HEK293 (cell line): ENCODE data around the gene FAM149B1.
A peak's percentile ranks its signal among the peaks of the same experiment; 100 is the strongest.

Experiments used
- BCL11B ChIP-seq: fragments of 450-650 bp; formaldehyde crosslinking; IDR thresholded peaks from 2 replicates; pipeline ENCODE4 v1.5.1; 2016; ENCODE audit warnings: low read depth, missing biosample characterization, missing genetic modification characterization
- GLI4 ChIP-seq: fragments of 450-650 bp; formaldehyde crosslinking; IDR thresholded peaks from 2 replicates; pipeline ENCODE4 v1.5.1; 2016; ENCODE audit warnings: missing biosample characterization, missing genetic modification characterization
- HOXC10 ChIP-seq: sonication (generic); formaldehyde crosslinking; IDR thresholded peaks from 2 replicates; pipeline ENCODE4 v1.8.1; 2023; ENCODE audit warnings: mild to moderate bottlenecking, missing genetic modification reagents
- IKZF3 ChIP-seq: fragments of 450-650 bp; IDR thresholded peaks from 2 replicates; pipeline ENCODE4 v1.5.0; 2018; ENCODE audit warnings: missing biosample characterization, mild to moderate bottlenecking, missing genetic modification characterization, moderate library complexity
- KLF8 ChIP-seq: fragments of 450-650 bp; formaldehyde crosslinking; IDR thresholded peaks from 2 replicates; pipeline ENCODE4 v1.5.1; 2016; ENCODE audit warnings: missing biosample characterization, missing genetic modification characterization
- REPIN1 ChIP-seq: fragments of 450-650 bp; formaldehyde crosslinking; IDR thresholded peaks from 2 replicates; pipeline ENCODE4 v1.5.1; 2017; ENCODE audit warnings: missing biosample characterization, missing genetic modification characterization, low read depth
- SCRT2 ChIP-seq: fragments of 450-650 bp; formaldehyde crosslinking; IDR thresholded peaks from 2 replicates; pipeline ENCODE4 v1.5.1; 2016; ENCODE audit warnings: missing biosample characterization, missing genetic modification characterization
- SP7 ChIP-seq: fragments of 450-650 bp; formaldehyde crosslinking; IDR thresholded peaks from 2 replicates; pipeline ENCODE4 v1.5.1; 2016; ENCODE audit warnings: missing biosample characterization, missing genetic modification characterization
- TRIM28 ChIP-seq: IDR thresholded peaks from 2 replicates; pipeline ENCODE4 v1.6.1; 2011; ENCODE audit warnings: low read length, control low read depth, borderline replicate concordance
- YY1 ChIP-seq: fragments of 450-650 bp; formaldehyde crosslinking; IDR thresholded peaks from 2 replicates; pipeline ENCODE4 v1.5.1; 2018; ENCODE audit warnings: missing biosample characterization, missing genetic modification characterization
- ZBTB17 ChIP-seq: fragments of 450-650 bp; formaldehyde crosslinking; IDR thresholded peaks from 2 replicates; pipeline ENCODE4 v1.5.1; 2016; ENCODE audit warnings: missing biosample characterization, missing genetic modification characterization
- ZEB2 ChIP-seq: fragments of 450-650 bp; formaldehyde crosslinking; IDR thresholded peaks from 2 replicates; pipeline ENCODE4 v1.5.1; 2016; ENCODE audit warnings: missing biosample characterization, missing genetic modification characterization
- ZNF133 ChIP-seq: fragments of 450-650 bp; formaldehyde crosslinking; IDR thresholded peaks from 2 replicates; pipeline ENCODE4 v1.5.1; 2016; ENCODE audit warnings: missing biosample characterization, missing genetic modification characterization
- ZNF175 ChIP-seq: fragments of 450-650 bp; formaldehyde crosslinking; IDR thresholded peaks from 2 replicates; pipeline ENCODE4 v1.5.1; 2016; ENCODE audit warnings: missing biosample characterization, missing genetic modification characterization
- ZNF211 ChIP-seq: fragments of 450-650 bp; formaldehyde crosslinking; IDR thresholded peaks from 2 replicates; pipeline ENCODE4 v1.5.1; 2016; ENCODE audit warnings: low read depth, missing biosample characterization, missing genetic modification characterization
- ZNF248 ChIP-seq: fragments of 450-650 bp; formaldehyde crosslinking; IDR thresholded peaks from 2 replicates; pipeline ENCODE4 v1.5.1; 2017; ENCODE audit warnings: missing biosample characterization, missing genetic modification characterization
- ZNF292 ChIP-seq: fragments of 450-650 bp; formaldehyde crosslinking; IDR thresholded peaks from 2 replicates; pipeline ENCODE4 v1.5.1; 2016; ENCODE audit warnings: low read depth, missing biosample characterization, missing genetic modification characterization, borderline replicate concordance
- ZNF354C ChIP-seq: fragments of 450-650 bp; formaldehyde crosslinking; IDR thresholded peaks from 2 replicates; pipeline ENCODE4 v1.5.1; 2016; ENCODE audit warnings: missing biosample characterization, missing genetic modification characterization, low read depth, borderline replicate concordance
- ZNF423 ChIP-seq: fragments of 450-650 bp; formaldehyde crosslinking; IDR thresholded peaks from 2 replicates; pipeline ENCODE4 v1.5.1; 2016; ENCODE audit warnings: missing biosample characterization, missing genetic modification characterization
- ZNF473 ChIP-seq: fragments of 450-650 bp; formaldehyde crosslinking; IDR thresholded peaks from 2 replicates; pipeline ENCODE4 v1.5.1; 2017; ENCODE audit warnings: missing biosample characterization, missing genetic modification characterization
- ZNF544 ChIP-seq: fragments of 450-650 bp; formaldehyde crosslinking; IDR thresholded peaks from 2 replicates; pipeline ENCODE4 v1.5.0; 2017; ENCODE audit warnings: missing biosample characterization, missing genetic modification characterization
- ZNF596 ChIP-seq: fragments of 450-650 bp; IDR thresholded peaks from 2 replicates; pipeline ENCODE4 v1.5.0; 2018; ENCODE audit warnings: missing biosample characterization, mild to moderate bottlenecking, missing genetic modification characterization, moderate library complexity
- ZNF701 ChIP-seq: fragments of 450-650 bp; formaldehyde crosslinking; IDR thresholded peaks from 2 replicates; pipeline ENCODE4 v1.5.1; 2016; ENCODE audit warnings: missing biosample characterization, missing genetic modification characterization
- TF ChIP-seq, protein P1 (sequence below): fragments of 450-650 bp; formaldehyde crosslinking; conservative IDR thresholded peaks from 2 replicates; pipeline ENCODE4 v1.5.1; 2016; ENCODE audit warnings: low read depth, missing biosample characterization, missing genetic modification characterization
- TF ChIP-seq, protein P2 (sequence below): fragments of 450-650 bp; formaldehyde crosslinking; IDR thresholded peaks from 2 replicates; pipeline ENCODE4 v1.5.1; 2017; ENCODE audit warnings: missing biosample characterization, missing genetic modification characterization
- TF ChIP-seq, protein P3 (sequence below): fragments of 450-650 bp; formaldehyde crosslinking; IDR thresholded peaks from 2 replicates; pipeline ENCODE4 v1.5.1; 2016; ENCODE audit warnings: missing biosample characterization, missing genetic modification characterization
- TF ChIP-seq, protein P4 (sequence below): fragments of 450-650 bp; formaldehyde crosslinking; IDR thresholded peaks from 2 replicates; pipeline ENCODE4 v1.5.1; 2017; ENCODE audit warnings: missing biosample characterization, missing genetic modification characterization
- TF ChIP-seq, protein P5 (sequence below): fragments of 450-650 bp; formaldehyde crosslinking; IDR thresholded peaks from 2 replicates; pipeline ENCODE4 v1.5.1; 2016; ENCODE audit warnings: missing biosample characterization, missing genetic modification characterization
- TF ChIP-seq, protein P6 (sequence below): fragments of 450-650 bp; formaldehyde crosslinking; IDR thresholded peaks from 2 replicates; pipeline ENCODE4 v1.5.1; 2017; ENCODE audit warnings: missing biosample characterization, missing genetic modification characterization

FAM149B1 gene

DNA sequence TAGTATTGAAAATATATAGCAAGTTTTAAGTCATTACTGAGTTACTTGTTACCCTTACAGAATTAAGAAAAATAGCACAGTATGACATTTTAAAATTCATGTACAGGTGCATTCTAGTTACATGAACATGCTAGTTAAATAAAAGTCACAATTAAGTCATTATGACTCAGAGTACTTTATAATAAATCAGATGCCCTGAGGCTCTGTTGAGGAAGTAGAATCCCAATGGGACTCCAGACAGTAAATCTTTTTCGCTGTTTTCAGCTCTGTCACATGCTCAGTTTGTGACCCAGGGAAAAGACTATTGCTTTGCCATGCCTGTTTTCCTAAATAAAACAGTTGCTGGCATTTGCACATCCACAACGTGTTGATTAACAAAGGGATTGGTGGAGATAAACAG lies 36.6 kb upstream of the FAM149B1 start (continued):
- TF ChIP-seq SCRT2 (tag by site-specific recombination) (peak; percentile 61), ZNF423 (tag by site-specific recombination) (no peak; the same call in 1 of the 2 replicates), ZNF701 (tag by site-specific recombination) (no peak), ZNF292 (tag by site-specific recombination) (no peak), ZNF133 (tag by site-specific recombination) (no peak), ZEB2 (tag by site-specific recombination) (peak; percentile 83), SP7 (peak; percentile 82), HOXC10 (CRISPR knock-in tag) (no peak), YY1 (tag by site-specific recombination) (no peak), ZNF473 (tag by site-specific recombination) (no peak), ZNF248 (tag by site-specific recombination) (no peak), ZNF596 (tag by site-specific recombination) (no peak), BCL11B (tag by site-specific recombination) (0 out of 2 replicates have a peak, but pooled peaks have one; percentile 52), IKZF3 (peak; percentile 64), ZBTB17 (peak; percentile 60), REPIN1 (tag by site-specific recombination) (no peak), ZNF544 (tag by site-specific recombination) (no peak), KLF8 (tag by site-specific recombination) (peak; percentile 31; the same call in 1 of the 2 replicates), ZNF211 (no peak), TRIM28 (no peak), GLI4 (tag by site-specific recombination) (no peak), ZNF175 (tag by site-specific recombination) (no peak), ZNF354C (no peak)
- TF ChIP-seq, protein P1, sequence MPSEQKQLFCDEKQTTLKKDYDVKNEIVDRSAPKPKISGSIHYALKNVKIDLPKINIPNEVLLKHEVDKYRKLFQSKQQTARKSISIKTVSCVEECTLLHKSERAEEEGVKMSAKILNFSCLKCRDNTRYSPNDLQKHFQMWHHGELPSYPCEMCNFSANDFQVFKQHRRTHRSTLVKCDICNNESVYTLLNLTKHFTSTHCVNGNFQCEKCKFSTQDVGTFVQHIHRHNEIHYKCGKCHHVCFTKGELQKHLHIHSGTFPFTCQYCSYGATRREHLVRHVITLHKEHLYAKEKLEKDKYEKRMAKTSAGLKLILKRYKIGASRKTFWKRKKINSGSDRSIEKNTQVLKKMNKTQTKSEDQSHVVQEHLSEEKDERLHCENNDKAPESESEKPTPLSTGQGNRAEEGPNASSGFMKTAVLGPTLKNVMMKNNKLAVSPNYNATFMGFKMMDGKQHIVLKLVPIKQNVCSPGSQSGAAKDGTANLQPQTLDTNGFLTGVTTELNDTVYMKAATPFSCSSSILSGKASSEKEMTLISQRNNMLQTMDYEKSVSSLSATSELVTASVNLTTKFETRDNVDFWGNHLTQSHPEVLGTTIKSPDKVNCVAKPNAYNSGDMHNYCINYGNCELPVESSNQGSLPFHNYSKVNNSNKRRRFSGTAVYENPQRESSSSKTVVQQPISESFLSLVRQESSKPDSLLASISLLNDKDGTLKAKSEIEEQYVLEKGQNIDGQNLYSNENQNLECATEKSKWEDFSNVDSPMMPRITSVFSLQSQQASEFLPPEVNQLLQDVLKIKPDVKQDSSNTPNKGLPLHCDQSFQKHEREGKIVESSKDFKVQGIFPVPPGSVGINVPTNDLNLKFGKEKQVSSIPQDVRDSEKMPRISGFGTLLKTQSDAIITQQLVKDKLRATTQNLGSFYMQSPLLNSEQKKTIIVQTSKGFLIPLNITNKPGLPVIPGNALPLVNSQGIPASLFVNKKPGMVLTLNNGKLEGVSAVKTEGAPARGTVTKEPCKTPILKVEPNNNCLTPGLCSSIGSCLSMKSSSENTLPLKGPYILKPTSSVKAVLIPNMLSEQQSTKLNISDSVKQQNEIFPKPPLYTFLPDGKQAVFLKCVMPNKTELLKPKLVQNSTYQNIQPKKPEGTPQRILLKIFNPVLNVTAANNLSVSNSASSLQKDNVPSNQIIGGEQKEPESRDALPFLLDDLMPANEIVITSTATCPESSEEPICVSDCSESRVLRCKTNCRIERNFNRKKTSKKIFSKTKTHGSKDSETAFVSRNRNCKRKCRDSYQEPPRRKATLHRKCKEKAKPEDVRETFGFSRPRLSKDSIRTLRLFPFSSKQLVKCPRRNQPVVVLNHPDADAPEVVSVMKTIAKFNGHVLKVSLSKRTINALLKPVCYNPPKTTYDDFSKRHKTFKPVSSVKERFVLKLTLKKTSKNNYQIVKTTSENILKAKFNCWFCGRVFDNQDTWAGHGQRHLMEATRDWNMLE (tag by site-specific recombination): no peak
- TF ChIP-seq, protein P2, sequence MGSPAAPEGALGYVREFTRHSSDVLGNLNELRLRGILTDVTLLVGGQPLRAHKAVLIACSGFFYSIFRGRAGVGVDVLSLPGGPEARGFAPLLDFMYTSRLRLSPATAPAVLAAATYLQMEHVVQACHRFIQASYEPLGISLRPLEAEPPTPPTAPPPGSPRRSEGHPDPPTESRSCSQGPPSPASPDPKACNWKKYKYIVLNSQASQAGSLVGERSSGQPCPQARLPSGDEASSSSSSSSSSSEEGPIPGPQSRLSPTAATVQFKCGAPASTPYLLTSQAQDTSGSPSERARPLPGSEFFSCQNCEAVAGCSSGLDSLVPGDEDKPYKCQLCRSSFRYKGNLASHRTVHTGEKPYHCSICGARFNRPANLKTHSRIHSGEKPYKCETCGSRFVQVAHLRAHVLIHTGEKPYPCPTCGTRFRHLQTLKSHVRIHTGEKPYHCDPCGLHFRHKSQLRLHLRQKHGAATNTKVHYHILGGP (tag by site-specific recombination): peak; percentile 49; the same call in 1 of the 2 replicates
- TF ChIP-seq, protein P3, sequence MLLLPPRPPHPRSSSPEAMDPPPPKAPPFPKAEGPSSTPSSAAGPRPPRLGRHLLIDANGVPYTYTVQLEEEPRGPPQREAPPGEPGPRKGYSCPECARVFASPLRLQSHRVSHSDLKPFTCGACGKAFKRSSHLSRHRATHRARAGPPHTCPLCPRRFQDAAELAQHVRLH: no peak
- TF ChIP-seq, protein P4, sequence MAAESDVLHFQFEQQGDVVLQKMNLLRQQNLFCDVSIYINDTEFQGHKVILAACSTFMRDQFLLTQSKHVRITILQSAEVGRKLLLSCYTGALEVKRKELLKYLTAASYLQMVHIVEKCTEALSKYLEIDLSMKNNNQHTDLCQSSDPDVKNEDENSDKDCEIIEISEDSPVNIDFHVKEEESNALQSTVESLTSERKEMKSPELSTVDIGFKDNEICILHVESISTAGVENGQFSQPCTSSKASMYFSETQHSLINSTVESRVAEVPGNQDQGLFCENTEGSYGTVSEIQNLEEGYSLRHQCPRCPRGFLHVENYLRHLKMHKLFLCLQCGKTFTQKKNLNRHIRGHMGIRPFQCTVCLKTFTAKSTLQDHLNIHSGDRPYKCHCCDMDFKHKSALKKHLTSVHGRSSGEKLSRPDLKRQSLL (tag by site-specific recombination): no peak
- TF ChIP-seq, protein P5, sequence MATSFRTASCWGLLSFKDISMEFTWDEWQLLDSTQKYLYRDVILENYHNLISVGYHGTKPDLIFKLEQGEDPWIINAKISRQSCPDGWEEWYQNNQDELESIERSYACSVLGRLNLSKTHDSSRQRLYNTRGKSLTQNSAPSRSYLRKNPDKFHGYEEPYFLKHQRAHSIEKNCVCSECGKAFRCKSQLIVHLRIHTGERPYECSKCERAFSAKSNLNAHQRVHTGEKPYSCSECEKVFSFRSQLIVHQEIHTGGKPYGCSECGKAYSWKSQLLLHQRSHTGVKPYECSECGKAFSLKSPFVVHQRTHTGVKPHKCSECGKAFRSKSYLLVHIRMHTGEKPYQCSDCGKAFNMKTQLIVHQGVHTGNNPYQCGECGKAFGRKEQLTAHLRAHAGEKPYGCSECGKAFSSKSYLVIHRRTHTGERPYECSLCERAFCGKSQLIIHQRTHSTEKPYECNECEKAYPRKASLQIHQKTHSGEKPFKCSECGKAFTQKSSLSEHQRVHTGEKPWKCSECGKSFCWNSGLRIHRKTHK (tag by site-specific recombination): no peak
- TF ChIP-seq, protein P6, sequence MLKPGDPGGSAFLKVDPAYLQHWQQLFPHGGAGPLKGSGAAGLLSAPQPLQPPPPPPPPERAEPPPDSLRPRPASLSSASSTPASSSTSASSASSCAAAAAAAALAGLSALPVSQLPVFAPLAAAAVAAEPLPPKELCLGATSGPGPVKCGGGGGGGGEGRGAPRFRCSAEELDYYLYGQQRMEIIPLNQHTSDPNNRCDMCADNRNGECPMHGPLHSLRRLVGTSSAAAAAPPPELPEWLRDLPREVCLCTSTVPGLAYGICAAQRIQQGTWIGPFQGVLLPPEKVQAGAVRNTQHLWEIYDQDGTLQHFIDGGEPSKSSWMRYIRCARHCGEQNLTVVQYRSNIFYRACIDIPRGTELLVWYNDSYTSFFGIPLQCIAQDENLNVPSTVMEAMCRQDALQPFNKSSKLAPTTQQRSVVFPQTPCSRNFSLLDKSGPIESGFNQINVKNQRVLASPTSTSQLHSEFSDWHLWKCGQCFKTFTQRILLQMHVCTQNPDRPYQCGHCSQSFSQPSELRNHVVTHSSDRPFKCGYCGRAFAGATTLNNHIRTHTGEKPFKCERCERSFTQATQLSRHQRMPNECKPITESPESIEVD (tag by site-specific recombination): peak; percentile 83
